Fibroblast of pulmonary artery (primary cell): ENCODE measurements around the gene HNRNPM.

Experiments
- DNase-seq: peaks from one replicate; pipeline ENCODE4 v3.0.0-alpha.2; 2010; ENCODE audit warnings: low read depth
- H3K4me3 ChIP-seq: replicated peaks from 2 replicates; pipeline ENCODE4 v1.5.1; 2011; ENCODE audit warnings: low read depth, mild to moderate bottlenecking, control low read depth, low read length, moderate library complexity
- CTCF ChIP-seq: IDR thresholded peaks from 2 replicates; pipeline ENCODE4 v1.5.1; 2011; ENCODE audit warnings: mild to moderate bottlenecking, control low read depth, low read length, inconsistent platforms; ENCODE audit errors: missing control alignments

HNRNPM gene

GRCh38 chr19:8485561-8486371 is 41.0 kb downstream of the HNRNPM start:
- TF ChIP-seq CTCF: no peak
- H3K4me3 ChIP-seq: no peak overlapping the region
- no peak for DNase-seq

- no peak overlapping the region for H3K4me3 ChIP-seq
- TF ChIP-seq CTCF: no peak
- DNase-seq: no peak
Observed at GRCh38 chr19:8486661-8487136, 41.9 kb downstream of the HNRNPM start.

- no peak for TF ChIP-seq CTCF
- DNase-seq: no peak
- no peak overlapping the region for H3K4me3 ChIP-seq
Observed at GRCh38 chr19:8487137-8487851, 42.5 kb downstream of the HNRNPM start.

- DNase-seq: no peak
- H3K4me3 ChIP-seq: no peak overlapping the region
- no peak for TF ChIP-seq CTCF
Observed at GRCh38 chr19:8488365-8488764, 43.6 kb downstream of the HNRNPM start.

- H3K4me3 ChIP-seq: no peak overlapping the region
- TF ChIP-seq CTCF: no peak
- no peak for DNase-seq
Observed at GRCh38 chr19:8489561-8490394, 45.0 kb downstream of the HNRNPM start.

- DNase-seq: no peak
- H3K4me3 ChIP-seq: no peak overlapping the region
- no peak for TF ChIP-seq CTCF
Observed at GRCh38 chr19:8490395-8490760, 45.6 kb downstream of the HNRNPM start.
